ENCODE results near the gene GPC6.

Gene GPC6

GRCh38 chr13:93965587-93965986 lies 739.0 kb downstream of the GPC6 start:
- DNase-seq (ENCODE audit: low read depth in 2 of 2), result no peak

- no peak for DNase-seq (ENCODE audit: low read depth in 2 of 2)
These were observed 739.8 kb downstream of the GPC6 start for GRCh38 chr13:93966267-93966936.

- no peak for DNase-seq (ENCODE audit: low read depth in 2 of 2)
These were observed 740.7 kb downstream of the GPC6 start for GRCh38 chr13:93967286-93967685.

GRCh38 chr13:93975242-93975641 lies 748.6 kb downstream of the GPC6 start:
- no peak for DNase-seq (ENCODE audit: low read depth in 2 of 2)

- no peak for DNase-seq (ENCODE audit: low read depth in 2 of 2)
These were observed 749.9 kb downstream of the GPC6 start for GRCh38 chr13:93976528-93976927.

- no peak for DNase-seq (ENCODE audit: low read depth in 2 of 2)
These were observed 751.4 kb downstream of the GPC6 start for GRCh38 chr13:93977986-93978385.

GRCh38 chr13:93981426-93981977 lies 754.9 kb downstream of the GPC6 start:
- DNase-seq (ENCODE audit: low read depth in 2 of 2), result no peak

- DNase-seq (ENCODE audit: low read depth in 2 of 2), result no peak
These were observed 755.7 kb downstream of the GPC6 start for GRCh38 chr13:93982179-93982918.

- DNase-seq (ENCODE audit: low read depth in 2 of 2), result no peak
These were observed 757.4 kb downstream of the GPC6 start for GRCh38 chr13:93984052-93984451.

- no peak for DNase-seq (ENCODE audit: low read depth in 2 of 2)
These were observed 758.3 kb downstream of the GPC6 start for GRCh38 chr13:93984876-93985275.

- DNase-seq (ENCODE audit: low read depth in 2 of 2), result no peak
These were observed 760.9 kb downstream of the GPC6 start for GRCh38 chr13:93987458-93987857.

- DNase-seq (ENCODE audit: low read depth in 2 of 2), result no peak
These were observed 765.0 kb downstream of the GPC6 start for GRCh38 chr13:93991569-93991968.

- DNase-seq (ENCODE audit: low read depth in 2 of 2), result no peak
These were observed 769.9 kb downstream of the GPC6 start for GRCh38 chr13:93996481-93996880.

- no peak for DNase-seq (ENCODE audit: low read depth in 2 of 2)
These were observed 779.7 kb downstream of the GPC6 start for GRCh38 chr13:94006296-94006695.

GRCh38 chr13:94007072-94007471 lies 780.5 kb downstream of the GPC6 start:
- no peak for DNase-seq (ENCODE audit: low read depth in 2 of 2)

- DNase-seq (ENCODE audit: low read depth in 2 of 2), result peak; percentile 23 to 24
These were observed 783.1 kb downstream of the GPC6 start for GRCh38 chr13:94009701-94010100.

GRCh38 chr13:94014461-94014860 lies 787.9 kb downstream of the GPC6 start:
- DNase-seq (ENCODE audit: low read depth in 2 of 2), result no peak

GRCh38 chr13:94020426-94020825 lies 793.8 kb downstream of the GPC6 start:
- no peak for DNase-seq (ENCODE audit: low read depth in 2 of 2)

- DNase-seq (ENCODE audit: low read depth in 2 of 2), result peak in 1 of 2 experiments; percentile 5
These were observed 794.2 kb downstream of the GPC6 start for GRCh38 chr13:94020833-94021232.

- DNase-seq (ENCODE audit: low read depth in 2 of 2), result no peak
These were observed 801.6 kb downstream of the GPC6 start for GRCh38 chr13:94028234-94028633.

- no peak for DNase-seq (ENCODE audit: low read depth in 2 of 2)
These were observed 802.0 kb downstream of the GPC6 start for GRCh38 chr13:94028650-94029049.

- DNase-seq (ENCODE audit: low read depth in 2 of 2), result no peak
These were observed 804.0 kb downstream of the GPC6 start for GRCh38 chr13:94030415-94031119.
